Right cardiac atrium (tissue), 5 donors: ENCODE results near the gene SOD3. TPM values are rescaled to one million over a fixed set of nuclear protein-coding genes. Genes with fewer than 3 reads are reported as not detected.

Experiments used
- ATAC-seq, 2 donors: fragments of 200-7000 bp; cut with Tn5 transposase; one replicate each; pipeline versions ENCODE4 v1.8.0 to v1.9.1; 2020; ENCODE audit warnings: moderate library complexity in 2 of 2, mild to moderate bottlenecking in 1 of 2
- DNase-seq, 3 donors: peaks; one replicate each; pipeline ENCODE4 v3.0.0-alpha.2; 2020
- H3K27ac ChIP-seq: one replicate; pipeline ENCODE4 v1.5.1; 2013; ENCODE audit warnings: mild to moderate bottlenecking, low read length, control low read depth, moderate library complexity
- H3K27me3 ChIP-seq: one replicate; pipeline ENCODE4 v1.6.1; 2013; ENCODE audit not compliant: control insufficient read depth, insufficient read depth
- H3K4me1 ChIP-seq: one replicate; pipeline ENCODE4 v1.6.1; 2013; ENCODE audit warnings: low read length; ENCODE audit not compliant: control insufficient read depth, insufficient read depth
- H3K4me3 ChIP-seq: one replicate; pipeline ENCODE4 v1.5.1; 2013; ENCODE audit warnings: low read length, control low read depth
- H3K9me3 ChIP-seq: one replicate; pipeline ENCODE4 v1.6.1; 2013; ENCODE audit warnings: low read length; ENCODE audit not compliant: control insufficient read depth
- WGBS: extraction: QIAGEN DNeasy Blood & Tissue Kit; methylation state at CpG from one replicate; pipeline ENCODE4 v1.1.7; 2013; 5-methylcytosine and 5-hydroxymethylcytosine counted together
- intact Hi-C, 4 donors: fragments of 100-400 bp; cut with DNase I; formaldehyde crosslinking; loops; one replicate each; pipeline versions ENCODE4 v1.11.0 to v1.14.0; 2022 to 2023
- polyA plus RNA-seq: library from polyadenylated mRNA; stranded (reverse); fragments of 200-250 nt; gene quantifications from one replicate; pipeline ENCODE4 v1.2.3, GENCODE V29; 2013
- total RNA-seq, 4 donors: library from RNA; stranded (reverse); fragmentation: NEBNext Ultra II Directional; extraction: Animal tissue kit (Norgen Biotek cat#: 25700); gene quantifications; one replicate each; pipeline ENCODE4 v1.2.1, GENCODE V29; 2021
- donor health status: healthy with polysubstance abuse.
- donor health status: DM: no; HTN: yes; CAD: no.
- donor health status: DM: no; HTN: no; CAD: no.
- donor health status: DM: no; HTN: yes; CAD: no; lungs with severe emphysema.
- donor health status: DM: yes; HTN: yes; CAD: no.

The SOD3 gene
- total and polyA plus RNA-seq, 5 donors: 59.2 to 129 (median 70.3) TPM

DNA sequence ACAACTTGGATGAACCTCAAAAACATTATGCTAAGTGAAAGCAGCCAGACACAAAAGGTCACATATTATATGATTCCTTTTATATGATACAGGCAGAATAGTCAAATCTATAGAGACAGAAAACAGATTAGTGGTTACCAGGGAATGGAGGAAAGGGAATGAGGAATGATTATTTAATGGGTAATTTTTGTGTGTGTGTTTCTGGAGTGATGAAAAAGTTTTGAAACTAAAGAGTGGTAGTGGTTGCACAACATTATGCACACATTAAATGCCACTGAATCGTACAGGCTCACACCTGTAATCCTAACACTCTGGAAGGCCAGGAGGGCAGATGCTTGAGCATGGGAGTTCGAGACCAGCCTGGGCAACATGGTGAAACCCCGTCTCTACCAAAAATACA is 19.6 kb upstream of the SOD3 start:
- H3K27ac ChIP-seq: no peak overlapping the region
- ATAC-seq: no peak
- intact Hi-C loops: no loop called here
- peaks cover 3% of the 10 kb centered on the region for H3K4me1 ChIP-seq
- H3K4me3 ChIP-seq: no peak overlapping the region
- H3K9me3 ChIP-seq: no peaks in the 10 kb centered on the region
- WGBS: 84% methylated on average over 3 of the region's 3 CpGs
- no peaks in the 10 kb centered on the region for H3K27me3 ChIP-seq
- DNase-seq: no peak

DNA sequence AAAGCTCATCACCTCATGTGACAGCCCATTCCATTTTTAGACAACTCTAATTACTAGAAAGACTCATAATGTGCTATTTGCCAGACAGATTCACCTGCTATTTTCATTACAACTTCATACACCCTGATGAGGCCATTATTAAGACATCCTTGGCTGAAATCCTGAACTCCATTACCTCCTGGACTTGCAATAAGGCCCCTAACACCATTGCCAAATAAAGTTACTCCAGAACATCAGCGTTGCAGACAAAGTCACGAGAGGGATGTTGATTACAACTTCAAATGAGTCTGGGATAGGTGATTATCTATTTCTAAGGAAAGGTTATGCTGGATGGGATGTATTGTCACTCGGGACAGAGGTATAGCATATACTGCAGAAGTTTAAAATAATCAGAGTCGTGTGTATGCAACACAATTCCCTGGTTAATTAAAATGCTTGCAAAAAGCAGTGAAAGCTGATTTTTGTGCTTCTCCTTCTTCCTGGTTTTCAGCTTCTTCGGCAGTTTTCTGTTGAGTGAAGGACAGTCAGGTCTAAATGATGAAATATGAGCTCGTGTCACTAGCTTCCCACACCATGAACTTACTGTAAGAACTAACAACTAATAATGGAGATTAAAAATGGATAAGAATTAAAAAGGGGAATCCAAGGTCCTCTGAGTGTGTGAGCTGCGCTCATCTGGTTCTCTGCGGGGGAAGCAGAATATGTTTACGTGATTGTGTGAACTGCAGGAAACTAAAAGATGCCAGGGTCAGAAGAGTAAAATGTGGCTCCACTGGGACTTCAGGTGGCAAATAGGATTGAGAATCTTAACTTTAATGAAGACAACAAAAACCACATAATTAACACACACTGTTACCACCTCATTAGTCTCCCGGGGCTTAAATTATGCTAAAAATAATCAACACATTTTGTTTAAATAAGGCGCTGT is 17.6 kb upstream of the SOD3 start:
- Histone ChIP-seq H3K4me3 (no peak overlapping the region), H3K9me3 (no peaks in the 10 kb centered on the region), H3K27me3 (no peaks in the 10 kb centered on the region), H3K27ac (no peak overlapping the region), H3K4me1 (peaks cover 7% of the 10 kb centered on the region)
- no peak for DNase-seq
- ATAC-seq: no peak
- intact Hi-C loops: no loop called here
- 53% methylated on average over 11 of the region's 11 CpGs for WGBS

GRCh38 chr4:24778464-24779225 is 16.7 kb upstream of the SOD3 start:
- DNase-seq (peak in 2 of 3 donors; percentile 51 to 69), ATAC-seq (peak; percentile 81 to 88)
- Histone ChIP-seq H3K27ac (no peak overlapping the region), H3K4me3 (no peak overlapping the region), H3K27me3 (no peaks in the 10 kb centered on the region), H3K9me3 (no peaks in the 10 kb centered on the region), H3K4me1 (peaks cover 7% of the 10 kb centered on the region)
- intact Hi-C loops: no loop called here
- WGBS: 44% methylated on average over 3 of the region's 3 CpGs

GRCh38 chr4:24780936-24781495 is 14.4 kb upstream of the SOD3 start:
- WGBS: 83% methylated on average over 2 of the region's 2 CpGs
- intact Hi-C loops: no loop called here
- no peak for ATAC-seq

GRCh38 chr4:24781999-24782745 is 13.2 kb upstream of the SOD3 start:
- intact Hi-C loops: no loop called here
- DNase-seq (no peak), ATAC-seq (peak; percentile 71 to 78)
- H3K9me3 ChIP-seq: no peaks in the 10 kb centered on the region
- no peak overlapping the region for H3K4me3 ChIP-seq
- peaks cover 7% of the 10 kb centered on the region for H3K4me1 ChIP-seq
- 29% methylated on average over 6 of the region's 6 CpGs for WGBS
- H3K27me3 ChIP-seq: no peaks in the 10 kb centered on the region
- H3K27ac ChIP-seq: peak overlapping the region; percentile 51

More at GRCh38 chr4:24780936-24781495, 14.4 kb upstream of the SOD3 start:
- Histone ChIP-seq H3K27me3 (no peaks in the 10 kb centered on the region), H3K4me1 (peaks cover 7% of the 10 kb centered on the region), H3K4me3 (no peak overlapping the region), H3K9me3 (no peaks in the 10 kb centered on the region), H3K27ac (no peak overlapping the region)
- no peak for DNase-seq

DNA sequence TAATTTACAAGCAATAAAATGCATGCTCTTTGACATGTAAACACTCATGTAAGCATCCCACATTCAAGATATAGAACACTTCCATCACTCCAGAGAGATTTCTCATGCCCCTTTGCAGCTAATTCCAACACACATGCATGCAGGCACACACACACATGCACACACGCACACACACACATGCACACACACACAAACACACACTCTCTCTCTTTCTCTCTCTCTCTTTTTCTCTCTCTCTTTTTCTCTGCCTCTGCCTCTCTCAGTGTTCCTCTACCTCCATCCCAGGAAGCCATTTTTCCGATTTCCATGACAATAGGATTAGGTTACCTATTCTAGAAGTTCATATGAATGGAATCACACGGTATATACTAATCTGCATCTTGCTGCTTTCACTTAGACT is 11.9 kb upstream of the SOD3 start:
- Histone ChIP-seq H3K4me3 (no peak overlapping the region), H3K9me3 (no peaks in the 10 kb centered on the region), H3K4me1 (peaks cover 7% of the 10 kb centered on the region), H3K27me3 (no peaks in the 10 kb centered on the region), H3K27ac (no peak overlapping the region)
- ATAC-seq (no peak), DNase-seq (no peak)
- intact Hi-C loops: no loop called here
- 81% methylated on average over 3 of the region's 3 CpGs for WGBS

- Histone ChIP-seq H3K27ac (no peak overlapping the region), H3K27me3 (no peaks in the 10 kb centered on the region), H3K4me3 (no peak overlapping the region), H3K4me1 (peaks cover 3% of the 10 kb centered on the region), H3K9me3 (no peaks in the 10 kb centered on the region)
- intact Hi-C loops: loop anchor here in 1 of 4 donors (10.0 kb wide), 1 partner anchor 56 kb away; no protein-coding TSS in a partner anchor
- ATAC-seq (no peak), DNase-seq (no peak)
Observed at GRCh38 chr4:24791043-24791442, 4.3 kb upstream of the SOD3 start.

- intact Hi-C loops: loop anchor here in 1 of 4 donors (10.0 kb wide), 1 partner anchor 58 kb away; no protein-coding TSS in a partner anchor
- no peak overlapping the region for H3K27ac ChIP-seq
- peaks cover 3% of the 10 kb centered on the region for H3K4me1 ChIP-seq
- H3K27me3 ChIP-seq: no peaks in the 10 kb centered on the region
- 73% methylated on average over 4 of the region's 4 CpGs for WGBS
- no peak for DNase-seq
- no peak for ATAC-seq
- no peaks in the 10 kb centered on the region for H3K9me3 ChIP-seq
- no peak overlapping the region for H3K4me3 ChIP-seq
Observed at GRCh38 chr4:24792552-24792951, 2.8 kb upstream of the SOD3 start.

- Histone ChIP-seq H3K4me1 (peaks cover 3% of the 10 kb centered on the region), H3K4me3 (no peak overlapping the region), H3K9me3 (no peaks in the 10 kb centered on the region), H3K27ac (no peak overlapping the region), H3K27me3 (no peaks in the 10 kb centered on the region)
- intact Hi-C loops: loop anchor here in 1 of 4 donors (10.0 kb wide), 1 partner anchor 59 kb away; no protein-coding TSS in a partner anchor
- DNase-seq (no peak), ATAC-seq (no peak)
- WGBS: 74% methylated on average over 8 of the region's 8 CpGs
Observed at GRCh38 chr4:24793219-24794005, 2.0 kb upstream of the SOD3 start.

- ATAC-seq (no peak), DNase-seq (peak in 1 of 3 donors; percentile 32)
- H3K9me3 ChIP-seq: no peaks in the 10 kb centered on the region
- no peaks in the 10 kb centered on the region for H3K27me3 ChIP-seq
- peak overlapping the region; percentile 76 for H3K27ac ChIP-seq
- H3K4me3 ChIP-seq: no peak overlapping the region
- intact Hi-C loops: loop anchor here in 1 of 4 donors (10.0 kb wide), 1 partner anchor 59 kb away; no protein-coding TSS in a partner anchor
- peaks cover 3% of the 10 kb centered on the region for H3K4me1 ChIP-seq
- WGBS: 54% methylated on average over 4 of the region's 4 CpGs
Observed at GRCh38 chr4:24794051-24794450, 1.3 kb upstream of the SOD3 start.
